Neural progenitor cell (in vitro differentiated cells): ENCODE results near the gene F7. TPM values are rescaled to one million over a fixed set of nuclear protein-coding genes. Genes with fewer than 3 reads are reported as not detected.
"Not testable (repeated sequence)": the region's sequence is repeated elsewhere in the genome, so short reads cannot be mapped to it uniquely, and the experiment has no call there.

ENCODE experiments used
- DNase-seq: peaks from one replicate; pipeline ENCODE4 v3.0.0-alpha.2; 2016; ENCODE audit warnings: low spot score
- H2AFZ ChIP-seq: fragments of 200-600 bp; sonication (generic); replicated peaks from 2 replicates; pipeline ENCODE4 v1.6.1; 2016; ENCODE audit warnings: antibody characterized with exemption
- H3F3A ChIP-seq: fragments of 200-600 bp; sonication (generic); 2 replicates; pipeline ENCODE4 v1.6.1; 2016; ENCODE audit warnings: antibody characterized with exemption, low read depth
- H3K27ac ChIP-seq: fragments of 200-600 bp; sonication (generic); 2 replicates; pipeline ENCODE4 v1.5.1; 2016; ENCODE audit warnings: mild to moderate bottlenecking
- H3K27me3 ChIP-seq: fragments of 200-600 bp; sonication (generic); 2 replicates; pipeline ENCODE4 v1.6.1; 2016; ENCODE audit warnings: mild to moderate bottlenecking, moderate library complexity
- H3K36me3 ChIP-seq: fragments of 200-600 bp; sonication (generic); 2 replicates; pipeline ENCODE4 v1.5.1; 2016
- H3K4me1 ChIP-seq: fragments of 200-600 bp; sonication (generic); 2 replicates; pipeline ENCODE4 v1.6.1; 2016; ENCODE audit warnings: mixed run types
- H3K4me2 ChIP-seq: fragments of 200-600 bp; sonication (generic); 2 replicates; pipeline ENCODE4 v1.6.1; 2016
- H3K4me3 ChIP-seq: fragments of 200-600 bp; sonication (generic); 2 replicates; pipeline ENCODE4 v1.5.1; 2016
- H3K79me2 ChIP-seq: fragments of 200-600 bp; sonication (generic); 2 replicates; pipeline ENCODE4 v1.6.1; 2016; ENCODE audit warnings: low read depth
- H3K9ac ChIP-seq: fragments of 200-600 bp; sonication (generic); 2 replicates; pipeline ENCODE4 v1.6.1; 2016
- H3K9me3 ChIP-seq: fragments of 200-600 bp; sonication (generic); 2 replicates; pipeline ENCODE4 v1.5.1; 2016; ENCODE audit warnings: low read depth
- H4K20me1 ChIP-seq: fragments of 200-600 bp; sonication (generic); 2 replicates; pipeline ENCODE4 v1.6.1; 2016; ENCODE audit warnings: low read depth
- H3K27ac Mint-ChIP-seq: 3 replicates; pipeline ENCODE4 v1.8.0; 2021; ENCODE audit warnings: mixed read lengths
- H3K27me3 Mint-ChIP-seq: 2 replicates; pipeline ENCODE4 v1.8.0; 2022; ENCODE audit warnings: low read depth, mild to moderate bottlenecking, inconsistent platforms, moderate library complexity, mixed read lengths; ENCODE audit not compliant: insufficient read depth
- H3K36me3 Mint-ChIP-seq: 3 replicates; pipeline ENCODE4 v1.8.0; 2021; ENCODE audit warnings: mixed read lengths
- H3K4me1 Mint-ChIP-seq: 3 replicates; pipeline ENCODE4 v1.8.0; 2021; ENCODE audit warnings: mixed read lengths
- H3K4me3 Mint-ChIP-seq: 3 replicates; pipeline ENCODE4 v1.8.0; 2021; ENCODE audit warnings: mild to moderate bottlenecking, moderate library complexity, mixed read lengths
- H3K9me3 Mint-ChIP-seq: 3 replicates; pipeline ENCODE4 v1.8.0; 2020; ENCODE audit warnings: mixed read lengths
- EZH2 ChIP-seq: fragments of 200-600 bp; sonication (generic); IDR thresholded peaks from 2 replicates; pipeline ENCODE4 v1.6.1; 2017; ENCODE audit warnings: antibody characterized with exemption, mild to moderate bottlenecking, moderate library complexity
- EZH2phosphoT487 ChIP-seq: fragments of 200-600 bp; sonication (generic); IDR thresholded peaks from 2 replicates; pipeline ENCODE4 v1.6.1; 2017; ENCODE audit warnings: antibody characterized with exemption
- total RNA-seq: library from RNA; depleted of rRNA; stranded (reverse); fragments of >200 nt; gene quantifications from 2 replicates; pipeline ENCODE4 v1.2.3, GENCODE V29; 2015; ENCODE audit warnings: low replicate concordance
- TF ChIP-seq, protein P1 (sequence below): fragments of 200-600 bp; sonication (generic); IDR thresholded peaks from 2 replicates; pipeline ENCODE4 v1.5.1; 2017; ENCODE audit warnings: antibody characterized with exemption, mild to moderate bottlenecking

Gene F7
- total RNA-seq, 1 donor from 2014 or later = not detected

DNA sequence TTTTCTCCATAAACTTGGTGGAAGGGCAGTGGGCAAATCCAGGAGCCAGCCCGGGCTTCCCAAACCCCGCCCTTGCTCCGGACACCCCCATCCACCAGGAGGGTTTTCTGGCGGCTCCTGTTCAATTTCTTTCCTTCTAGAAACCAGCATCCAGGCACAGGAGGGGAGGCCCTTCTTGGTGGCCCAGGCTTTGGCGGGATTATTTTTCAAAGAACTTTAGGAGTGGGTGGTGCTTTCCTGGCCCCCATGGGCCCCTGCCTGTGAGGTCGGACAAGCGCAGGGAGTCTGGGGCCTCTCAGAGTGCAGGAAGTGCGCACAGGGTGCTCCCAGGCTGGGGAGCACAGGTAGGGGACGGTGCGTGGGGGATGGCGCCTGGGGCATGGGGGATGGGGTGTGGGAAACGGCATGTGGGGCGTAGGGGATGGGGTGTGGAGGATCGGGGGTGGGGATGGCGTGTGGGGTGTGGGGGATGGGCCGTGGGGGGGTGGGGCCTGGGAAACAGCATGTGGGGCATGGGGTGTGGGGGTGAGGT lies 396 bp downstream of the F7 start:
- no peak for DNase-seq
- peaks cover 4% of the 10 kb centered on the region for H3K9me3 Mint-ChIP-seq
- H4K20me1 ChIP-seq = no peaks in the 10 kb centered on the region
- no peak overlapping the region for H3K4me2 ChIP-seq
- no peak overlapping the region for H3K9ac ChIP-seq
- H3K27me3 ChIP-seq = peaks cover 20% of the 10 kb centered on the region
- no peaks in the 10 kb centered on the region for H3K36me3 ChIP-seq
- no peak overlapping the region for H3K27ac ChIP-seq
- H3K9me3 ChIP-seq = no peaks in the 10 kb centered on the region
- TF ChIP-seq EZH2phosphoT487 (no peak), EZH2 (no peak)
- TF ChIP-seq, protein P1, sequence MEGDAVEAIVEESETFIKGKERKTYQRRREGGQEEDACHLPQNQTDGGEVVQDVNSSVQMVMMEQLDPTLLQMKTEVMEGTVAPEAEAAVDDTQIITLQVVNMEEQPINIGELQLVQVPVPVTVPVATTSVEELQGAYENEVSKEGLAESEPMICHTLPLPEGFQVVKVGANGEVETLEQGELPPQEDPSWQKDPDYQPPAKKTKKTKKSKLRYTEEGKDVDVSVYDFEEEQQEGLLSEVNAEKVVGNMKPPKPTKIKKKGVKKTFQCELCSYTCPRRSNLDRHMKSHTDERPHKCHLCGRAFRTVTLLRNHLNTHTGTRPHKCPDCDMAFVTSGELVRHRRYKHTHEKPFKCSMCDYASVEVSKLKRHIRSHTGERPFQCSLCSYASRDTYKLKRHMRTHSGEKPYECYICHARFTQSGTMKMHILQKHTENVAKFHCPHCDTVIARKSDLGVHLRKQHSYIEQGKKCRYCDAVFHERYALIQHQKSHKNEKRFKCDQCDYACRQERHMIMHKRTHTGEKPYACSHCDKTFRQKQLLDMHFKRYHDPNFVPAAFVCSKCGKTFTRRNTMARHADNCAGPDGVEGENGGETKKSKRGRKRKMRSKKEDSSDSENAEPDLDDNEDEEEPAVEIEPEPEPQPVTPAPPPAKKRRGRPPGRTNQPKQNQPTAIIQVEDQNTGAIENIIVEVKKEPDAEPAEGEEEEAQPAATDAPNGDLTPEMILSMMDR = no peak
- no peaks in the 10 kb centered on the region for H3K36me3 Mint-ChIP-seq
- no peak overlapping the region for H3K4me3 Mint-ChIP-seq
- no peak overlapping the region for H2AFZ ChIP-seq
- no peak overlapping the region for H3K4me3 ChIP-seq
- no peaks in the 10 kb centered on the region for H3K79me2 ChIP-seq
- H3F3A ChIP-seq = no peaks in the 10 kb centered on the region
- peaks cover 13% of the 10 kb centered on the region for H3K27me3 Mint-ChIP-seq
- no peak overlapping the region for H3K27ac Mint-ChIP-seq
- peaks cover 7% of the 10 kb centered on the region for H3K4me1 Mint-ChIP-seq
- peaks cover 7% of the 10 kb centered on the region for H3K4me1 ChIP-seq

DNA sequence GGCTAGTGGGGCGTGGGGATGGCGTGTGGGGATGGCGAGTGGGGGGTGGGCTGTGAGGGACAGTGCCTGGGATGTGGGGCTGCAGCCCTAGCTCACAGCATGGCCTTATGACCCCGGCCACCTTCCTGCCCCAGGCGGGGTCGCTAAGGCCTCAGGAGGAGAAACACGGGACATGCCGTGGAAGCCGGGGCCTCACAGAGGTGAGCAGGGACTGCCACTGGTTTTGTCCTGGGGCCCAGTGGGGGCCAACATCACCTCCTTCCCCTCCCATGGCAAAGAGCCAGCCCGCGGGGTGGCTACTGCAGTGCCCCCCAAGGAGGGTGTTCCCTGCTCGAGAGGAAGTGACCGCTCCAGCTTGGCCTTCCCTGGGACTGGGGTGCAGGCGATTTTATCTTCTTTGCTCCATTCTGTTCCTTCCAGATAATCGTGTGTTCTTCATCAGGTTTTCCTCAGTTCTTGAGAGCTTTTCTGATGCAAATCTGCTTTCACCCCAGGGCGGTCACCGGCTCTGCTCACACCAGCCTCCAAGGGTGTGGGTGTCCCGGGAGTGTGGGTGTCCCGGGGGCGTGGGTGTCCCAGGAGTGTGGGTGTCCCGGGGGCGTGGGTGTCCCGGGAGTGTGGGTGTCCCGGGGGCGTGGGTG lies 1.2 kb downstream of the F7 start:
- Histone ChIP-seq H3K79me2 (no peaks in the 10 kb centered on the region), H3K9me3 (no peaks in the 10 kb centered on the region), H3K4me3 (no peak overlapping the region), H3F3A (no peaks in the 10 kb centered on the region), H2AFZ (no peak overlapping the region), H4K20me1 (no peaks in the 10 kb centered on the region), H3K4me2 (no peak overlapping the region), H3K36me3 (no peaks in the 10 kb centered on the region), H3K4me1 (peaks cover 7% of the 10 kb centered on the region), H3K27me3 (peaks cover 22% of the 10 kb centered on the region), H3K9ac (no peak overlapping the region), H3K27ac (no peak overlapping the region)
- TF ChIP-seq, protein P1 = no peak
- no peak for TF ChIP-seq EZH2phosphoT487
- no peak for TF ChIP-seq EZH2
- H3K4me3 Mint-ChIP-seq = no peak overlapping the region
- no peak for DNase-seq
- H3K9me3 Mint-ChIP-seq = peaks cover 4% of the 10 kb centered on the region
- H3K27ac Mint-ChIP-seq = no peak overlapping the region
- peaks cover 13% of the 10 kb centered on the region for H3K27me3 Mint-ChIP-seq
- H3K4me1 Mint-ChIP-seq = peaks cover 7% of the 10 kb centered on the region
- H3K36me3 Mint-ChIP-seq = no peaks in the 10 kb centered on the region

DNA sequence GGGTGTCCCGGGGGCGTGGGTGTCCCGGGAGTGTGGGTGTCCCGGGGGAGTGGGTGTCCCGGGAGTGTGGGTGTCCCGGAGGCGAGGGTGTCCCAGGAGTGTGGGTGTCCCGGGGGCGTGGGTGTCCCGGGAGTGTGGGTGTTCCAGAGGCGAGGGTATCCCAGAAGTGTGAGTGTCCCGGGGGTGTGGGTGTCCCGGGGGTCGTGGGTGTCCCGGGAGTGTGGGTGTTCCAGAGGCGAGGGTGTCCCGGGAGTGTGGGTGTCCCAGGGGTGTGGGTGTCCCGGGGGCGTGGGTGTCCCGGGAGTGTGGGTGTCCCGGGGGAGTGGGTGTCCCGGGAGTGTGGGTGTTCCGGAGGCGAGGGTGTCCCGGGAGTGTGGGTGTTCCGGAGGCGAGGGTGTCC lies 2.9 kb downstream of the F7 start:
- H3K27ac Mint-ChIP-seq, H4K20me1 ChIP-seq, H3K4me1 Mint-ChIP-seq, DNase-seq, H2AFZ ChIP-seq, H3K4me2 ChIP-seq, H3K79me2 ChIP-seq, H3F3A ChIP-seq, H3K27ac ChIP-seq, H3K4me3 ChIP-seq, H3K4me3 Mint-ChIP-seq, H3K9me3 Mint-ChIP-seq, H3K36me3 Mint-ChIP-seq, H3K9me3 ChIP-seq, H3K4me1 ChIP-seq, H3K9ac ChIP-seq, H3K36me3 ChIP-seq: not testable (repeated sequence)
- peaks cover 13% of the 10 kb centered on the region for H3K27me3 Mint-ChIP-seq
- peaks cover 22% of the 10 kb centered on the region for H3K27me3 ChIP-seq
